HG03575 (cell line): ENCODE results near the gene ARF6.
"Not testable (repeated sequence)": the region's sequence is repeated elsewhere in the genome, so short reads cannot be mapped to it uniquely, and the experiment has no call there.

Source experiments
- ATAC-seq: cut with Tn5 transposase; IDR thresholded peaks from one replicate; pipeline ENCODE4 v1.9.1; 2021; ENCODE audit not compliant: unreplicated experiment, insufficient number of reproducible peaks, low FRiP score; ENCODE audit errors: extremely low read depth

Gene ARF6

GRCh38 chr14:49898485-49898884 lies 5.6 kb downstream of the ARF6 start:
- no peak for ATAC-seq

GRCh38 chr14:49900973-49901372 lies 8.1 kb downstream of the ARF6 start:
- ATAC-seq: no peak

- ATAC-seq: not testable (repeated sequence)
Observed at GRCh38 chr14:49902679-49903246, 9.9 kb downstream of the ARF6 start.

- ATAC-seq: no peak
Observed at GRCh38 chr14:49904270-49904669, 11.4 kb downstream of the ARF6 start.

- ATAC-seq: no peak
Observed at GRCh38 chr14:49905989-49906388, 13.1 kb downstream of the ARF6 start.

GRCh38 chr14:49907186-49907585 lies 14.3 kb downstream of the ARF6 start:
- ATAC-seq: no peak

- no peak for ATAC-seq
Observed at GRCh38 chr14:49908433-49908782, 15.5 kb downstream of the ARF6 start.

- ATAC-seq: no peak
Observed at GRCh38 chr14:49909016-49909415, 16.1 kb downstream of the ARF6 start.

GRCh38 chr14:49915085-49915484 lies 22.2 kb downstream of the ARF6 start:
- no peak for ATAC-seq

GRCh38 chr14:49918706-49919105 lies 25.8 kb downstream of the ARF6 start:
- ATAC-seq: no peak

- no peak for ATAC-seq
Observed at GRCh38 chr14:49919825-49920659, 27.2 kb downstream of the ARF6 start.

- no peak for ATAC-seq
Observed at GRCh38 chr14:49920935-49921334, 28.1 kb downstream of the ARF6 start.

- ATAC-seq: no peak
Observed at GRCh38 chr14:49921401-49921800, 28.5 kb downstream of the ARF6 start.

GRCh38 chr14:49923442-49923841 lies 30.6 kb downstream of the ARF6 start:
- no peak for ATAC-seq

GRCh38 chr14:49923881-49924280 lies 31.0 kb downstream of the ARF6 start:
- ATAC-seq: no peak

- no peak for ATAC-seq
Observed at GRCh38 chr14:49924852-49925251, 32.0 kb downstream of the ARF6 start.

- ATAC-seq: no peak
Observed at GRCh38 chr14:49926803-49927202, 33.9 kb downstream of the ARF6 start.

GRCh38 chr14:49928015-49928414 lies 35.1 kb downstream of the ARF6 start:
- no peak for ATAC-seq

- no peak for ATAC-seq
Observed at GRCh38 chr14:49930720-49931119, 37.8 kb downstream of the ARF6 start.

GRCh38 chr14:49931523-49931922 lies 38.6 kb downstream of the ARF6 start:
- no peak for ATAC-seq

- no peak for ATAC-seq
Observed at GRCh38 chr14:49933128-49933527, 40.2 kb downstream of the ARF6 start.
